ENCODE measurements around the gene P2RY4. TPM values are rescaled to one million over a fixed set of nuclear protein-coding genes. Genes with fewer than 3 reads are reported as not detected.
"Not testable (repeated sequence)": the region's sequence is repeated elsewhere in the genome, so short reads cannot be mapped to it uniquely, and the experiment has no call there.

The P2RY4 gene
- total RNA-seq, 2 donors from 2014 or later: 1.4 to 3.9 TPM

DNA sequence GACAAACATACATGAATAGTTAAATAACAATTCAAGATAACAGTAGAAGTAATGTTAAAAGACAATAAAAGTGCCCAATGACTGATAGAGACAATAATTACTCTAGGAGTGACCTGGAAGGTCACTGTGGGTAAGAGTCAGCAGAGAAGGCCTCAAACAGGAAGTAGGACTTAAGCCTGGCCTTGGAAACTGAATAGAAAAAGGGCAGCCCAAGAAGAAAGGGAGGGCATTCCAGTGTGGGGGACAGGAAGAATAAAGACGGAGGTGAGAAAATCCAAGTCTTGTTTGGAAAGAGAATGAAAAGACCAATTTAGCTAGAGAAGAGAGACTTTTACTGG lies 6.0 kb downstream of the P2RY4 start:
- no peak for DNase-seq (ENCODE audit: low spot score)
- H3K27me3 ChIP-seq (replicated peaks; ENCODE audit: insufficient read depth): no peaks in the 10 kb centered on the region
- no peaks in the 10 kb centered on the region for H3K36me3 ChIP-seq
- H3K4me3 ChIP-seq: no peak overlapping the region
- TF ChIP-seq, protein P1, sequence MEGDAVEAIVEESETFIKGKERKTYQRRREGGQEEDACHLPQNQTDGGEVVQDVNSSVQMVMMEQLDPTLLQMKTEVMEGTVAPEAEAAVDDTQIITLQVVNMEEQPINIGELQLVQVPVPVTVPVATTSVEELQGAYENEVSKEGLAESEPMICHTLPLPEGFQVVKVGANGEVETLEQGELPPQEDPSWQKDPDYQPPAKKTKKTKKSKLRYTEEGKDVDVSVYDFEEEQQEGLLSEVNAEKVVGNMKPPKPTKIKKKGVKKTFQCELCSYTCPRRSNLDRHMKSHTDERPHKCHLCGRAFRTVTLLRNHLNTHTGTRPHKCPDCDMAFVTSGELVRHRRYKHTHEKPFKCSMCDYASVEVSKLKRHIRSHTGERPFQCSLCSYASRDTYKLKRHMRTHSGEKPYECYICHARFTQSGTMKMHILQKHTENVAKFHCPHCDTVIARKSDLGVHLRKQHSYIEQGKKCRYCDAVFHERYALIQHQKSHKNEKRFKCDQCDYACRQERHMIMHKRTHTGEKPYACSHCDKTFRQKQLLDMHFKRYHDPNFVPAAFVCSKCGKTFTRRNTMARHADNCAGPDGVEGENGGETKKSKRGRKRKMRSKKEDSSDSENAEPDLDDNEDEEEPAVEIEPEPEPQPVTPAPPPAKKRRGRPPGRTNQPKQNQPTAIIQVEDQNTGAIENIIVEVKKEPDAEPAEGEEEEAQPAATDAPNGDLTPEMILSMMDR (IDR thresholded peaks at IDR 0.05): no peak
- H3K27ac ChIP-seq: no peak overlapping the region
- H3K9me3 ChIP-seq: no peaks in the 10 kb centered on the region
- no peak for ATAC-seq (ENCODE audit: insufficient number of reproducible peaks, low FRiP score, low read depth)
- no peaks in the 10 kb centered on the region for H3K4me1 ChIP-seq (ENCODE audit: control insufficient read depth in 1 of 2, low read depth in 2 of 2)

DNA sequence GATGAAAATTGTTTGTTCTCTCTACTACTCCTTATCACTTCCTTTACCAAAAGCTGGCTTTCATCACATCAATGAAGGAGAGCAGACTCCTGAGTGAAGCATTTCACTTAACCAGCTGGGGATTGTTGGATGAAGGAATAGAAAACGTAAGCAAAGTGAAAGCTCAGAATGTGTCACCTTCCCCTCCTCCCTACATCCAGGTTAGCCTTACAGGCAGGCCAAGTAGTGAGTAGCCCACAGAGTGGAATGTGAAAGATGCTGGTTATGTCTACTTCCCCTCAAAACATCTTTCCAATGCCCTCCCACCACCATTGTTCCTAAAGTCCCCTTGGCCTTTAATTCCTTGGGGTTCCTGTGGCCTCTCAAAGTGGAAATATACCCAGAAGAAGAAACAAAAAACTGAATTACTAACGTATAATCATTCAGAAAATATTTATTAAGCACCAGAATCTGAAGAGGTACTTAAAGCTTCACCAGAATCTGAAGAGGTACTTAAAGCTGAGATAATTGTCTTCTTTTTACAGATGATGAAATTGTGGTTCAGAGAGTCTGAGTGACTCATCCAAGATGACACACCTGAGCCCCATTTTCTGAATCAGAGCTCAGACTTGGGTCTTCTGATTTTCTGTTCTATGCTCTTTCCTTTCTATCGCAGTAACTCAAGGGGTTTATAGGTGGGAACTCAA lies 6.5 kb downstream of the P2RY4 start:
- H3K36me3 ChIP-seq: no peaks in the 10 kb centered on the region
- H3K9me3 ChIP-seq: no peaks in the 10 kb centered on the region
- no peak overlapping the region for H3K4me3 ChIP-seq
- H3K4me1 ChIP-seq (ENCODE audit: control insufficient read depth in 1 of 2, low read depth in 2 of 2): no peaks in the 10 kb centered on the region
- no peaks in the 10 kb centered on the region for H3K27me3 ChIP-seq (replicated peaks; ENCODE audit: insufficient read depth)
- DNase-seq (ENCODE audit: low spot score) (no peak), ATAC-seq (ENCODE audit: insufficient number of reproducible peaks, low FRiP score, low read depth) (no peak)
- TF ChIP-seq, protein P1 (IDR thresholded peaks at IDR 0.05): no peak
- H3K27ac ChIP-seq: no peak overlapping the region

DNA sequence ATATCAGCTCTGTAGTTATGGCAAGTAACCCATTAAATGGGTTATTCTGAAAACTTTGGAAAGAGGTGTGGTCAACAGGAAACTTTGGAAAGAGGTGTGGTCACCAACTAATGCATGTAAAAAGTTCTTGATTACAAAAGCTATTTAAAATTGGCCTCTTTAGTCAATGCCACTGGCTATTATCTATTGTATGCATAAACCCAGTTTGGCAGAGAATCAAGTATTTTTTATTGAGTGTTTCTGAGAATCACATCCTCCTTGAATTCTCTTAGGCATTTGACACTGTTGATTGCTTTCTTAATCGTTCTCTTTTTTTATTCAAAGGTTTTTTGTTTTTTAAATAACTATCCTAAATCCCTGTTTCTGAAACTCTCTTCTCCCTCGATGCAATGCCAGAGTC lies 7.5 kb downstream of the P2RY4 start:
- ATAC-seq (ENCODE audit: insufficient number of reproducible peaks, low FRiP score, low read depth): no peak
- TF ChIP-seq, protein P1 (IDR thresholded peaks at IDR 0.05): no peak
- no peak overlapping the region for H3K27ac ChIP-seq
- no peaks in the 10 kb centered on the region for H3K27me3 ChIP-seq (replicated peaks; ENCODE audit: insufficient read depth)
- no peaks in the 10 kb centered on the region for H3K36me3 ChIP-seq
- no peaks in the 10 kb centered on the region for H3K4me1 ChIP-seq (ENCODE audit: control insufficient read depth in 1 of 2, low read depth in 2 of 2)
- no peak for DNase-seq (ENCODE audit: low spot score)
- no peak overlapping the region for H3K4me3 ChIP-seq
- no peaks in the 10 kb centered on the region for H3K9me3 ChIP-seq

DNA sequence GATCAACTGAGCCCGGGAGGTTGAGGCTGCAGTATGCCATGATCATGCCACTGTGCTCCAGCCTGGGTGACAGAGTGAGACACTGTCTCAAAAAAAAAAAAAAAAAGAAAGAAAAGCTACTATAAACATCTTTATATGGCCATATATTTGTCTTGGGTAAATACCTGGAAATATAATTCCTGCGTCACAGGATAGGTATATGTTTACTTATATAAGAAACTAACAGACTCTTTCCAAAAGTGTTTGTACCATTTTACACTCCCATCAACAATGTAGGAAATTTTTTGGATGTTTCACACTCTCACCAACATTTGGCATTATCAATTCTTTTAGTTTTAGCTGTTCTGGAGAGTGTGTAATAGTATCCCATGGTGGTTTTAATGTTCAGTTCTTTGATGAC lies 12.8 kb downstream of the P2RY4 start:
- no peak overlapping the region for H3K27ac ChIP-seq
- no peaks in the 10 kb centered on the region for H3K9me3 ChIP-seq
- ATAC-seq (ENCODE audit: insufficient number of reproducible peaks, low FRiP score, low read depth): no peak
- H3K4me3 ChIP-seq: no peak overlapping the region
- DNase-seq (ENCODE audit: low spot score): no peak
- no peaks in the 10 kb centered on the region for H3K27me3 ChIP-seq (replicated peaks; ENCODE audit: insufficient read depth)
- TF ChIP-seq, protein P1 (IDR thresholded peaks at IDR 0.05): no peak
- no peaks in the 10 kb centered on the region for H3K36me3 ChIP-seq
- H3K4me1 ChIP-seq (ENCODE audit: control insufficient read depth in 1 of 2, low read depth in 2 of 2): no peaks in the 10 kb centered on the region

DNA sequence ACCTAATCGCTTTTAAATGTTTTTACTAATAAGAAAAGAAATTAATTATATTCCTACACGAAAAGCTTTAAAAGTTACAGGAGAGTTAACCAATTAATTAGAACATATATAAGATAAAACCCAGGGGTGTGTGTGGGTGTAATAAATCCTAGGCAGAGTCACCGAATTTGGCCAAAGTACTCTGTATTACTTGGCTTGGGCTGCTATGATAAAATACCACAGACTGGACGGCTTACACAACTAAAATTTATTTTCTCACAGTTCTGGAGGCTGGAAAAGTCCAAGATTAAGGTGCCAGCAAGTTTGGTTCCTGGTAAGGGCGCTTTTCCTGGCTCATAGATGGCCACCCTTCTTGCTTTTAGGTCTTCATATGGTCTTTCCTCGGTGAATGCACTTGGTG lies 15.1 kb downstream of the P2RY4 start:
- Histone ChIP-seq H3K36me3 (no peaks in the 10 kb centered on the region), H3K9me3 (no peaks in the 10 kb centered on the region), H3K4me1 (ENCODE audit: control insufficient read depth in 1 of 2, low read depth in 2 of 2) (no peaks in the 10 kb centered on the region), H3K4me3 (no peak overlapping the region), H3K27me3 (replicated peaks; ENCODE audit: insufficient read depth) (no peaks in the 10 kb centered on the region), H3K27ac (no peak overlapping the region)
- TF ChIP-seq, protein P1 (IDR thresholded peaks at IDR 0.05): no peak
- ATAC-seq (ENCODE audit: insufficient number of reproducible peaks, low FRiP score, low read depth) (no peak), DNase-seq (ENCODE audit: low spot score) (no peak)

DNA sequence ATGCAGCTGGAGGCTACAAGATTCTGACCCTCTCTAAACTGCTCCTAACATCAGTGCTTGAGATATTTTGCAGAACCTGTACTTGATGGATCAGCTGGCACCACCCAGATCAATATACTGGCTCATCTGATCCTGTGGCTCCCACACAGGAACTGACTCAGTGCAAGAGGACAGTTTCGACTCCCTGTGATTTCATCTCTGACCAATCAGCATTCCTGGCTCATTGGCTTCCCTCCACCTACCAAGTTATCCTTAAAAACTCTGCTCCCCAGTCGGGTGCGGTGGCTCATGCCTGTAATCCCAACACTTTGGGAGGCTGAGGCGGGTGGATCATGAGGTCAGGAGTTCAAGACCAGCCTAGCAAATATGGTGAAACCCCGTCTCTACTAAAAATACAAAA lies 16.4 kb downstream of the P2RY4 start:
- not testable (repeated sequence) for ATAC-seq (ENCODE audit: insufficient number of reproducible peaks, low FRiP score, low read depth); H3K4me3 ChIP-seq; H3K4me1 ChIP-seq (ENCODE audit: control insufficient read depth in 1 of 2, low read depth in 2 of 2); H3K36me3 ChIP-seq; H3K27ac ChIP-seq; DNase-seq (ENCODE audit: low spot score); H3K9me3 ChIP-seq; H3K27me3 ChIP-seq (replicated peaks; ENCODE audit: insufficient read depth)
